Mesendoderm (in vitro differentiated cells): ENCODE measurements around the gene CCDC7.
"Not testable (repeated sequence)": the region's sequence is repeated elsewhere in the genome, so short reads cannot be mapped to it uniquely, and the experiment has no call there.

Source experiments
- DNase-seq: peaks from one replicate; pipeline ENCODE4 v3.0.0; 2013
- H2AK5ac ChIP-seq: 2 replicates; pipeline ENCODE4 v1.6.1; 2013; ENCODE audit warnings: low read length, inconsistent platforms
- H2BK120ac ChIP-seq: 2 replicates; pipeline ENCODE4 v1.6.1; 2013; ENCODE audit warnings: low read depth, mild to moderate bottlenecking, low read length, moderate library complexity, mixed read lengths
- H2BK15ac ChIP-seq: replicated peaks from 2 replicates; pipeline ENCODE4 v1.6.1; 2013; ENCODE audit warnings: low read depth, mild to moderate bottlenecking, moderate library complexity
- H2BK5ac ChIP-seq: 2 replicates; pipeline ENCODE4 v1.6.1; 2013; ENCODE audit warnings: low read length, inconsistent platforms
- H3K18ac ChIP-seq: 2 replicates; pipeline ENCODE4 v1.6.1; 2013; ENCODE audit warnings: mild to moderate bottlenecking, low read length, mixed read lengths
- H3K23ac ChIP-seq: one replicate; pipeline ENCODE4 v1.6.1; 2013; ENCODE audit warnings: low read length
- H3K27ac ChIP-seq: 2 replicates; pipeline ENCODE4 v1.5.1; 2013; ENCODE audit warnings: low read depth, mild to moderate bottlenecking, inconsistent platforms, low read length, moderate library complexity
- H3K27me3 ChIP-seq: 2 replicates; pipeline ENCODE4 v1.6.1; 2013; ENCODE audit warnings: low read length, control low read depth, mild to moderate bottlenecking, inconsistent platforms; ENCODE audit not compliant: insufficient read depth, poor library complexity
- H3K36me3 ChIP-seq: 2 replicates; pipeline ENCODE4 v1.6.1; 2013; ENCODE audit warnings: low read length, inconsistent platforms; ENCODE audit not compliant: control insufficient read depth, insufficient read depth
- H3K4ac ChIP-seq: one replicate; pipeline ENCODE4 v1.6.1; 2013; ENCODE audit warnings: low read depth, mild to moderate bottlenecking, low read length, moderate library complexity
- H3K4me1 ChIP-seq: 2 replicates; pipeline ENCODE4 v1.6.1; 2013; ENCODE audit warnings: low read depth, low read length, inconsistent platforms; ENCODE audit not compliant: control insufficient read depth
- H3K4me2 ChIP-seq: 2 replicates; pipeline ENCODE4 v1.6.1; 2013; ENCODE audit warnings: low read length
- H3K4me3 ChIP-seq: 2 replicates; pipeline ENCODE4 v1.5.1; 2013; ENCODE audit warnings: mild to moderate bottlenecking, low read length
- H3K56ac ChIP-seq: one replicate; pipeline ENCODE4 v1.6.1; 2013; ENCODE audit warnings: low read length
- H3K79me1 ChIP-seq: 2 replicates; pipeline ENCODE4 v1.6.1; 2013; ENCODE audit warnings: low read length, inconsistent platforms
- H3K79me2 ChIP-seq: 2 replicates; pipeline ENCODE4 v1.6.1; 2013; ENCODE audit warnings: mild to moderate bottlenecking, low read length; ENCODE audit not compliant: control insufficient read depth, insufficient read depth
- H3K9ac ChIP-seq: 2 replicates; pipeline ENCODE4 v1.6.1; 2013; ENCODE audit warnings: low read length, inconsistent platforms
- H4K5ac ChIP-seq: one replicate; pipeline ENCODE4 v1.6.1; 2013; ENCODE audit warnings: low read length
- H4K8ac ChIP-seq: one replicate; pipeline ENCODE4 v1.6.1; 2013; ENCODE audit warnings: low read depth, mild to moderate bottlenecking, control low read depth, low read length, moderate library complexity
- WGBS: extraction: QIAGEN DNeasy Blood & Tissue Kit; methylation state at CpG from one replicate; pipeline ENCODE4 v1.1.7; 2013; ENCODE audit warnings: low lambda C conversion rate, missing lambda C conversion rate; ENCODE audit not compliant: insufficient coverage; ENCODE audit errors: extremely low coverage; 5-methylcytosine and 5-hydroxymethylcytosine counted together

CCDC7 gene

DNA sequence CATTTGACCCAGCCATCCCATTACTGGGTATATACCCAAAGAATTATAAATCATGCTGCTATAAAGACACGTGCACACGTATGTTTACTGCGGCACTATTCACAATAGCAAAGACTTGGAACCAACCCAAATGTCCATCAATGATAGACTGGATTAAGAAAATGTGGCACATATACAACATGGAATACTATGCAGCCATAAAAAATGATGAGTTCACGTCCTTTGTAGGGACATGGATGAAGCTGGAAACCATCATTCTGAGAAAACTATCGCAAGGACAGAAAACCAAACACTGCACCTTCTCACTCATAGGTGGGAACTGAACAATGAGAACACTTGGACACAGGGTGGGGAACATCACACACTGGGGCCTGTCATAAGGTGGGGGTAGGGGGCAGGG lies 471.9 kb downstream of the CCDC7 start:
- H3K9ac ChIP-seq, H3K79me2 ChIP-seq, H3K27me3 ChIP-seq, H4K5ac ChIP-seq, H4K8ac ChIP-seq, H2BK5ac ChIP-seq, H3K79me1 ChIP-seq, H3K18ac ChIP-seq, H2BK15ac ChIP-seq, H3K36me3 ChIP-seq, H2AK5ac ChIP-seq, H3K4me2 ChIP-seq, H3K4me1 ChIP-seq, H3K56ac ChIP-seq, H3K23ac ChIP-seq, H3K4ac ChIP-seq, H3K4me3 ChIP-seq, DNase-seq, H2BK120ac ChIP-seq, H3K27ac ChIP-seq: not testable (repeated sequence)
- no CpG with 5 or more reads among the region's 5 CpGs for WGBS

DNA sequence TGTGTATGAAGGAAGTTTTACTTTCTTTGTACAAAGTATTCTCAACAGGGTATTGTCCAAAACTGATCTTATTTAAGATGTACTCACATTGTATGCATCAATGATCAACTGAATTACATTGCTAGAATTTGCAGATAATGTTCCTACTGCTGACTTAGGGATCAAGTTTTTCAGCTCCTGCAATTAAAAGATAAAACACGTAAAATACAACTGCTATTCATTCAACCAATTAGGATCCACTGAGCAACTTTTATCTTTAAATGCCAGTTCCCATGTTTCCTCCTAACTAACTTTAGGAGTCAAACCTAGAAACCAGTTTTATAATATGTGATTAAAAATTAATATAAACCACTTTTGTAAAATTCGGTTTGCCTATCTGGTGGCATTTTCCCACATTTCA lies 476.2 kb downstream of the CCDC7 start:
- no peak overlapping the region for H2AK5ac ChIP-seq
- H4K8ac ChIP-seq: no peak overlapping the region
- H3K56ac ChIP-seq: no peak overlapping the region
- H3K23ac ChIP-seq: no peak overlapping the region
- peaks cover 9% of the 10 kb centered on the region for H3K36me3 ChIP-seq
- DNase-seq: no peak
- peaks cover under 1% of the 10 kb centered on the region for H3K79me1 ChIP-seq
- H3K4ac ChIP-seq: no peak overlapping the region
- no peaks in the 10 kb centered on the region for H3K4me1 ChIP-seq
- H3K27ac ChIP-seq: no peak overlapping the region
- no peak overlapping the region for H4K5ac ChIP-seq
- H3K27me3 ChIP-seq: no peaks in the 10 kb centered on the region
- no peak overlapping the region for H3K18ac ChIP-seq
- no CpG with 5 or more reads among the region's 2 CpGs for WGBS
- H2BK15ac ChIP-seq: no peak overlapping the region
- H3K4me3 ChIP-seq: no peak overlapping the region
- H3K9ac ChIP-seq: no peak overlapping the region
- no peak overlapping the region for H2BK120ac ChIP-seq
- no peak overlapping the region for H3K4me2 ChIP-seq
- H2BK5ac ChIP-seq: no peak overlapping the region
- peaks cover 2% of the 10 kb centered on the region for H3K79me2 ChIP-seq

- Histone ChIP-seq H3K27me3 (no peaks in the 10 kb centered on the region), H3K27ac (no peak overlapping the region), H2BK120ac (no peak overlapping the region), H3K36me3 (peaks cover 10% of the 10 kb centered on the region), H3K4me3 (no peak overlapping the region), H4K5ac (no peak overlapping the region), H3K79me2 (peaks cover 2% of the 10 kb centered on the region), H3K79me1 (peaks cover 1% of the 10 kb centered on the region), H4K8ac (no peak overlapping the region), H3K4me2 (no peak overlapping the region), H3K23ac (no peak overlapping the region), H3K56ac (no peak overlapping the region), H3K9ac (no peak overlapping the region), H2BK5ac (no peak overlapping the region), H3K18ac (no peak overlapping the region), H2BK15ac (no peak overlapping the region), H3K4me1 (no peaks in the 10 kb centered on the region), H2AK5ac (no peak overlapping the region), H3K4ac (no peak overlapping the region)
- no peak for DNase-seq
- no CpG with 5 or more reads among the region's 2 CpGs for WGBS
These were observed 477.2 kb downstream of the CCDC7 start for GRCh38 chr10:32923134-32923533.

DNA sequence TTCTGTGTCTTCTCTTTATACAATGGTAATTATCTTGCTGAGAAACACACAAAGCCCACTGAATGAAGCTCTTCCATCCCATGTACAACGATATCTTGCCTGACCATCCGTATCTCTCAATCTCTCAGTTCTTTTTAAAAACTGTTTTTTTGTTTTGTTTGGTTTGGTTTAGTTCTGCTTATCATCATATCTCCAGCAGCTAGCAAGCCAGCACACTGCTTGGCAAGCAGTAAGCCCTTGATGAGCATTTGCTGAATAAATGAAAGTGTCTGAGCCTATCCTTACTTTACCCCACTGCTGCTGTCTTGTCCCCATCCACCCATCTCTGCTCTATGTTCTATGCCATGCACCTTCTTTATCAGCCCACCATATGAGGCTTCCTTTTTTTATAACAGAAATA lies 477.9 kb downstream of the CCDC7 start:
- Histone ChIP-seq H3K4me3 (no peak overlapping the region), H3K23ac (no peak overlapping the region), H2BK5ac (no peak overlapping the region), H3K4ac (no peak overlapping the region), H3K18ac (no peak overlapping the region), H3K79me1 (peaks cover 1% of the 10 kb centered on the region), H3K79me2 (no peaks in the 10 kb centered on the region), H3K27ac (no peak overlapping the region), H3K9ac (no peak overlapping the region), H3K4me2 (no peak overlapping the region), H3K36me3 (peaks cover 8% of the 10 kb centered on the region), H2AK5ac (no peak overlapping the region), H3K4me1 (no peaks in the 10 kb centered on the region), H3K27me3 (no peaks in the 10 kb centered on the region), H3K56ac (no peak overlapping the region), H4K8ac (no peak overlapping the region), H2BK15ac (no peak overlapping the region), H4K5ac (no peak overlapping the region), H2BK120ac (no peak overlapping the region)
- no CpG with 5 or more reads among the region's 2 CpGs for WGBS
- no peak for DNase-seq
